GM18526 (cell line): ENCODE results near the gene ARHGAP5.

Source experiments
- POLR2A ChIP-seq: IDR thresholded peaks from 3 replicates; pipeline ENCODE4 v1.6.1; 2011; ENCODE audit not compliant: insufficient read length; ENCODE audit errors: extremely low read depth

ARHGAP5 gene

GRCh38 chr14:32085182-32085844 is 8.2 kb downstream of the ARHGAP5 start:
- TF ChIP-seq POLR2A: no peak

GRCh38 chr14:32085845-32086383 is 8.8 kb downstream of the ARHGAP5 start:
- TF ChIP-seq POLR2A: no peak

GRCh38 chr14:32087173-32087861 is 10.2 kb downstream of the ARHGAP5 start:
- TF ChIP-seq POLR2A: no peak

GRCh38 chr14:32087907-32088306 is 10.8 kb downstream of the ARHGAP5 start:
- TF ChIP-seq POLR2A: no peak

- no peak for TF ChIP-seq POLR2A
Measured at GRCh38 chr14:32090686-32091085, 13.6 kb downstream of the ARHGAP5 start.

GRCh38 chr14:32099473-32099872 is 22.4 kb downstream of the ARHGAP5 start:
- no peak for TF ChIP-seq POLR2A

- no peak for TF ChIP-seq POLR2A
Measured at GRCh38 chr14:32100175-32100574, 23.1 kb downstream of the ARHGAP5 start.

GRCh38 chr14:32102152-32102787 is 25.2 kb downstream of the ARHGAP5 start:
- TF ChIP-seq POLR2A: no peak

GRCh38 chr14:32102968-32103367 is 25.9 kb downstream of the ARHGAP5 start:
- TF ChIP-seq POLR2A: no peak

- no peak for TF ChIP-seq POLR2A
Measured at GRCh38 chr14:32104308-32104707, 27.2 kb downstream of the ARHGAP5 start.

GRCh38 chr14:32104803-32105202 is 27.7 kb downstream of the ARHGAP5 start:
- no peak for TF ChIP-seq POLR2A

- no peak for TF ChIP-seq POLR2A
Measured at GRCh38 chr14:32109676-32110547, 32.8 kb downstream of the ARHGAP5 start.

GRCh38 chr14:32110548-32110896 is 33.4 kb downstream of the ARHGAP5 start:
- TF ChIP-seq POLR2A: no peak

- no peak for TF ChIP-seq POLR2A
Measured at GRCh38 chr14:32121536-32121935, 44.4 kb downstream of the ARHGAP5 start.

GRCh38 chr14:32121948-32122347 is 44.8 kb downstream of the ARHGAP5 start:
- TF ChIP-seq POLR2A: no peak
